VCaP (cell line): ENCODE results near the gene ADARB2.

Experiments used
- H3K27ac ChIP-seq: fragments of 450-650 bp; 2 replicates; pipeline ENCODE4 v1.5.1; 2017
- CTCF ChIP-seq: fragments of 450-650 bp; conservative IDR thresholded peaks from 2 replicates; pipeline ENCODE4 v1.5.1; 2017; ENCODE audit warnings: mild to moderate bottlenecking, moderate library complexity

ADARB2 gene

GRCh38 chr10:1642600-1643160 is 94.6 kb downstream of the ADARB2 start:
- no peak for TF ChIP-seq CTCF
- H3K27ac ChIP-seq, result no peak overlapping the region

DNA sequence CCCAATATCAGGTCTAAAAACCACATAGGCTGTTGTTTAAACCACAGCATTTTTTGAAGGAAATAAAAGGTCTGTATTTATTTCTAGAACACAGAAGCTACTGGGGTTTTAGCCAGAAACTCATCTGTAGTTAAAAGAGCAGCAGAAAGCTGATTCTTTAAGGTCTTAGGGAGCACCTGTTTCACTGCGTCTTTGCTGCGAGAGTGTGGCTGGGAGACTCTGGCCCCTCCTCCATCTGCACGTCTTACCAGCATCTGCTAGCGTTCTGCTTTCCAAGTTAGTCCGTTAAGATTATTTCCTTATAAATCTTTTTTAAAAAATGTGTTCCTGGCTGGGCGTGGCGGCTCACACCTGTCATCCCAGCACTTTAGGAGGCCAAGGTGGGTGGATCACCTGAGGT is 95.9 kb downstream of the ADARB2 start:
- H3K27ac ChIP-seq, result no peak overlapping the region
- TF ChIP-seq CTCF, result no peak

DNA sequence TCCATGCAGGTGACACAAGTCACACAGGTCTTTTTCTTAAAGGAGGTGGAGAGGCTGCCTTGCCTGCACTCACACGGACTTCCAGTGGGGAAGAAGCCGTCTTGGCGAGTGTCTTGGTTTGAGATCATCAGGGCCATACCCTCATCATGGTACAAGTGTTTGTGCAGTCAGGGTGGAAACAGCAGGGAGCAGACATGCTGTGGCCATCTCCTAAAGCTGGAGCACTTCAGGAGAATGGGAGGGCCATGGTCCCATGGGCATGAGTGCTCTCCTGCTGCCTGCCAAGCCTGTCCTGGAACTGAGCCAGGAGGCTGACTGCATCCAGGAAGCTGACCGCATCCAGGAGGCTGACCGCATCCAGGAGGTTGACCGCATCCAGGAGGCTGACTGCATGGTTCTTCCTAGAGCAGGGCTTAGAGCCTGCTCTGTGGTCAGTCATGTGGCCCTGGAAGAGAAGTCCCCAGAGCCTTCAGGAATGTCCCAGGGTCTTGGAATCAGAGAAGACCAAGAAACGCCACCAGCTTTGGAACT is 98.4 kb downstream of the ADARB2 start:
- H3K27ac ChIP-seq, result no peak overlapping the region
- no peak for TF ChIP-seq CTCF

- H3K27ac ChIP-seq, result no peak overlapping the region
- TF ChIP-seq CTCF, result no peak
These were observed 102.0 kb downstream of the ADARB2 start for GRCh38 chr10:1635340-1635739.

GRCh38 chr10:1634239-1634638 is 103.1 kb downstream of the ADARB2 start:
- no peak for TF ChIP-seq CTCF
- no peak overlapping the region for H3K27ac ChIP-seq

- H3K27ac ChIP-seq, result no peak overlapping the region
- no peak for TF ChIP-seq CTCF
These were observed 103.5 kb downstream of the ADARB2 start for GRCh38 chr10:1633783-1634182.

GRCh38 chr10:1632596-1632995 is 104.7 kb downstream of the ADARB2 start:
- H3K27ac ChIP-seq, result no peak overlapping the region
- TF ChIP-seq CTCF, result no peak
